GM12874 (cell line): ENCODE data around the gene GRID2.

Source experiments
- CTCF ChIP-seq: IDR thresholded peaks from 2 replicates; pipeline ENCODE4 v1.5.1; 2011; ENCODE audit warnings: low read depth, mild to moderate bottlenecking, control low read depth, low read length, moderate library complexity; ENCODE audit not compliant: insufficient read depth

Gene GRID2

DNA sequence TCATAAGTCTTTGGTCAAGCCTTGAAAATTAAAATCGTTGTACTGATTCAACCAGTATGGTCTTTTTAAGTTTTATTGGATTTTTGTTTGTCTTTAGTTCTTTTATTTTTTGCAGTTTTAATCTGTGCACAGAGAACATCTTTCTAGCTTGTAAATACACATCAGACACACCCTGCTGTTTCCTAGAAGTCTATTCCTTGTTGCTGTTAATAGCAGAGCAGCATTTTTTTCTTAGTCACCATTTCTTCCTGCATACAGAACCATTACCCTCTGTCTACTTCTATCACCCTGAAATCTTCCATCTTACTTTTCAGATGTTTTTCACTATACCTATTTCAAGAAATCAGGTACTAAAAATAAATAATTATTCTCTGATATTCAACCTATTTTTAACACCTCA lies 375.4 kb downstream of the GRID2 start:
- no peak for TF ChIP-seq CTCF

DNA sequence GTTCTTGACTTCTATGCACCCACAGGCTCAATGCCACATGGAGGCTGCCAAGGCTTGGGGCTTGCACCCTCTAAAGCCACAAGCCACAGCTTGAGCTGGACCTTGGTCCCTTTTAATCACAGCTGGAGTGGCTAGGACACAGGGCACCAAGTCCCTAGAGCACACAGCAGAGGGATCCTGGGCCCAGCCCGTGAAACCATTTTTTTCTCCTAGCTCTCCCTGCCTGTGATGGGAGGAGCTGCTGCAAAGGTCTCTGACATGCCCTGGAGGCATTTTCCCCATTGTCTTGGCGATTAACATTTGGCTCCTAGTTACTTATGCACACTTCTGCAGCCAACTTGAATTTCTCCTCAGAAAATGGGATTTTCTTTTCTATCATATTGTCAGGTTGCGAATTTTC lies 410.9 kb downstream of the GRID2 start:
- TF ChIP-seq CTCF = no peak

DNA sequence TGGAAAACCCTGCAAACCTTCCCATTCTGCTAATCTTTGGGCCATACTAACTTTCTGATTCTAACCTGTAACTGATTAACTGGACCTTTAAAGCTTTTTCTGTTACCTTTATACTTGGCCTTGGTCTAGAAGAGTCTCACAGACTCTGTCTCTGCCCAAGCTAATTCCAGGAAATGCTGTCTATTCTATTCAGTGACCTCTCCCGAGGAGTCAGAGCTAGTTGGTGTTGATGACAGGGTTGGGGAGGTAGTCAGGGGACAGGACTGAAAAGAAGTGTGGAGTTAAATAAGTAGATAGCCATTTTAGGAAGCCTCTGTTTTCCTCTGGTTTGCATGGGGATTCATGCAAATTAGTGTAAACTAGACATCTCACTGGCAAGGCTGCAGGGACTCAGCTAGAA lies 429.5 kb downstream of the GRID2 start:
- TF ChIP-seq CTCF = no peak

- TF ChIP-seq CTCF = no peak
These were observed 431.4 kb downstream of the GRID2 start for GRCh38 chr4:92735025-92735665.

DNA sequence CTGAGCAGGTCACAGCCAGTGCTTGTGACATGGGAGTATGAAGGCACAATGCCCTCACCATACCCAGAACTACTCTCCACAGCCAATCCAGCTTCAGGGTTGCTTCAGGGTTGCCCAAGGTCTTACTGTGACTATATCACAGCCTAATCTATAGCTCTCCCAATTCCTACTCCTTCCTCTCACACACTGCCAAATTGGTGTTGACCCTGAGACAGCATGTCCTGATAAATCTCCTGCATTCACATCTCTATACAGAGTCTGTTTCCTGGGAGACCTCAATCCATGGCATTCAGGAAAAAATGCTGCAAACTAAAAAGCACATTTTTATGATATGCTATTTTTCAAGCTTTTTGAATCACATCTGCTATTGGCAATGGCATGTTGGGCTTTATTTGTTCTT lies 456.7 kb downstream of the GRID2 start:
- TF ChIP-seq CTCF = no peak

- no peak for TF ChIP-seq CTCF
These were observed 472.3 kb downstream of the GRID2 start for GRCh38 chr4:92776080-92776479.

GRCh38 chr4:92789741-92790140 lies 486.0 kb downstream of the GRID2 start:
- no peak for TF ChIP-seq CTCF
